ENCODE results near the gene MMAB.

- TF ChIP-seq CTCF (conservative IDR thresholded peaks at IDR 0.05 in 1 of 2, IDR thresholded peaks at IDR 0.05 in 1 of 2; ENCODE audit: low read depth in 1 of 2, low read length in 2 of 2) (no peak), EZH2 (IDR thresholded peaks at IDR 0.05; ENCODE audit: low read length, missing control alignments) (no peak)
Observed at GRCh38 chr12:109547286-109547685, 26.0 kb downstream of the MMAB start.

All from fibroblast of lung (primary cell).